IPS-NIHi7 (cell line): ENCODE results near the gene SPTBN1.
"Not testable (repeated sequence)": the region's sequence is repeated elsewhere in the genome, so short reads cannot be mapped to it uniquely, and the experiment has no call there.

Source experiments
- DNase-seq: peaks from one replicate; pipeline ENCODE4 v3.0.0; 2012; ENCODE audit warnings: mixed read lengths; ENCODE audit errors: extremely low spot score

The SPTBN1 gene

DNA sequence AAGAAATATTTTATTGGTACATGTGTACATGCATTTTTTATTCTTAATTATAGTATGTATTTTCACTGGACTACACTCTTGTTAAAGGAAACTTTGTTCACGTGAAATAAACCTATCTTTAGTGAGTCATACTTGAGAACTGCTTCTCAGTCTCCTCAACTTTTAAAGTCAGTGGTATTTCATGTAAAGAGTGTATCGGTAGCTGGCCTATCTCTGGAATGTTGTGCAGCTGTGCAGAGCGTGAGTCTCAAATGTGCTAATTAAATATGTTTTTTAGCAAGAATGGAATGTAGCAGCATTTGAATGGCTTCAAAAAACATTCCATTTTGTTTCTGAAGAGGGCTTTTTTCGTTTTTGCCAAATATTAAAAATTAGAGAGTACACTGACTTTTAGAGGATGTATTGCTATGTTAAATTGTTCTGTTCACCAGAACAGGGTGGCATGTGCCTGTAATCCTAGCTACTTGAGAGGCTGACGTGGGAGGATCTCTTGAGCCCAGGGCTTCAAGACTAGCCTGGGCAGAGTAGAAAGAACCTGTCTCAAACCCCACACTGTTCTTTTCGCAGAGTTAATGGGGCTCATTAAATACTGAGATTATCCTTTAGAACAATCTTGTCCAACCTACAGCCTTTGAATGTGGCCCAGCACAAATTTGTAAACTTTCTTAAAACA, 14.3 kb downstream of the SPTBN1 start:
- DNase-seq = no peak

GRCh38 chr2:54471221-54471711, 15.1 kb downstream of the SPTBN1 start:
- no peak for DNase-seq

DNA sequence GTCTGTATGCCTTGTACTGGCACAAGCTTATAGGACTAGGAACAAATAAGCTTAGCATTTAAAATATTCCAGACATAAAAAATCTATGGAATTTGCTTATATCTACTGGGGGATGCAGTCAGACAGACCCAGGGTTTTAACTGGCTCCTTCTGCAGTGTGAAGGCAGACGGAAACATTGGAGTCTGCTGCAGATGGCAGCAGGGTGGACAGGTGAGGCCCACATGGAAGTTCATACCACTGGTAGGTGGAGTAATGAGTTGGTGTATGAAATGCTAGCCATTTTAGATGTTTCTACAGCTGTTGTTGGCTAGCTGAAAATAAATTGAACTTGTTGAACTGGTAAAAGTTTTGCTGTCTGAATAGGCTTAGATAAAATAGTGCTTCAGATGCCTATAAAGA, 17.7 kb downstream of the SPTBN1 start:
- no peak for DNase-seq

- DNase-seq = no peak
These were observed 19.2 kb downstream of the SPTBN1 start for GRCh38 chr2:54475285-54475684.

DNA sequence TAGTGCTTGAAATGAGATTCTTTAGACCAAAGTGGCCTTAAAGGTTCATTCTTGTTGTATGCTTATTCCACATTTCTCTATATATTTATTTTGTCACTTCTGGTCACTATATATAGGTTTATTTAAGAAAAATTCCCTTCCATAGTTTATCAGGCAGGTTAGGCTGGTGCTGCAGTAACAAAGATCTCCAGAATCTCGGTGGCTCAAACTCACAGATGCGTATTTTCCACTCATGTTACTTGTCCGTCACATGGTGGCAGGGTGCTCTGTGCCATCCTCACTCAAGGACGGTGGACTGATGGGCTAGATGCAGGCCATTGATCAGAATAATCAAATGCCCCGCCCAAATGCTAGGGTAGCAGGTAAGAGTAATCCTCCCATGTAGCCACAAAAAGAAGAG, 19.8 kb downstream of the SPTBN1 start:
- DNase-seq = no peak

- no peak for DNase-seq
These were observed 20.7 kb downstream of the SPTBN1 start for GRCh38 chr2:54476852-54477251.

- DNase-seq = no peak
These were observed 21.8 kb downstream of the SPTBN1 start for GRCh38 chr2:54477896-54478295.

DNA sequence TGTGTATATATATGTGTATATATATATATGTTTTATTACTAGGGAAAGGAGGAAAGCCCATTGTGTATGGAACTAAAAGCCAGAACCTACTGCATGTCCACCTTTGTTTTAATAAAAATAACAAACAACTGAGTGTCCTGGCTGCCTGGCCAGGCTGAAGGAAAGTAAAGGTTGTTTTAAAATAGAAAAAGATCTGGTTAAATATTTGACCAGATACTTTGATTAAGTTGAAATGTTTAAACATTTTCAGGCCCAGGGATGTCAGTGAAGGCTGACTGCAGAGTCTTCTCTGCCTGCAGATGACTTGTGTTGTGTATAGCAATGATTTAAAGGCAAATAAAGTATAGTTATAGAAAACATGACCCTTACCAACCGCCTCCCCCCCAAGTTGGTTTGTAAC, 22.8 kb downstream of the SPTBN1 start:
- DNase-seq = no peak

DNA sequence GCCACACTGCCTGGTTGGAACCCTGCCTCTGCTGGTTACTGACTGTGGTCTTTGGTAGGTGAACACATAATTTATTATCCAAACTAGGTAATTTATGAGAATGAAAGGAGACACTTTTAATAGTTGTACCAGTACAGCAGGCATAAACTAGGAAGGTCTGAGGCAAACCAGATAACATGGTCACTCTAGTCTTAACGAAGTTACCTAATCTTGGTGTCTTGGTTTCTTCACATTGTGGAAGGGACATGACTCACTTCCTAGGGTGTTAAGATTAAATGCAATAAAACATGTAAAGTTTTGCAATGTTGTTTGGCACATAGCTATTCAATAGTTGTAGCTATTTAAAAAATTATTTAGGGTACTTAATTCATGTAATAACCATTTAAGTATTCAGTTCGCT, 23.3 kb downstream of the SPTBN1 start:
- no peak for DNase-seq

GRCh38 chr2:54480025-54480424, 23.9 kb downstream of the SPTBN1 start:
- DNase-seq = no peak

- DNase-seq = no peak
These were observed 25.6 kb downstream of the SPTBN1 start for GRCh38 chr2:54481686-54482085.

- peak; percentile 18 for DNase-seq
These were observed 26.6 kb downstream of the SPTBN1 start for GRCh38 chr2:54482715-54483114.

GRCh38 chr2:54483426-54483825, 27.3 kb downstream of the SPTBN1 start:
- DNase-seq = no peak

- DNase-seq = not testable (repeated sequence)
These were observed 29.6 kb downstream of the SPTBN1 start for GRCh38 chr2:54485756-54486155.

GRCh38 chr2:54486766-54487165, 30.6 kb downstream of the SPTBN1 start:
- DNase-seq = no peak

- DNase-seq = no peak
These were observed 34.7 kb downstream of the SPTBN1 start for GRCh38 chr2:54490863-54491262.

DNA sequence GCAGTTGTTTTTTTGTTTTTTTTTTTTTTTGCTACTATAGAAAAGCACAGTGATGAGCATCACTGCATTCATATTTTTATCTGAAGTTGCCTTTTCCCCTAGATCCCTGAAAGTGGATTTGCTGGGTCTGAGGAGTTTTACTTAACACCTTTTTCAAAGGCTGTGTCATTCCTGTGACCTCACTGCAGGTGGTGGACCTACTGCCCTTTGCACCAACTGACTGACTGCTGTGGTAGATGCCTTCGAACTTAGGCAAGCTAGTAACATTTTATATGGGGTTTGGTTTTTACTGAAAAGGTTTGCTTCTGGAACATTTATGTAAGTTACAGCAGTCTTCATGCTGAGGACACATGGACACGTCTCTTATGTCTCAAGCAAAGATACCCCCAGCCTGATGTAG, 36.2 kb downstream of the SPTBN1 start:
- peak; percentile 24 for DNase-seq

- no peak for DNase-seq
These were observed 38.0 kb downstream of the SPTBN1 start for GRCh38 chr2:54494087-54494486.

- no peak for DNase-seq
These were observed 40.8 kb downstream of the SPTBN1 start for GRCh38 chr2:54496920-54497319.

- peak; percentile 49 for DNase-seq
These were observed 41.9 kb downstream of the SPTBN1 start for GRCh38 chr2:54497763-54498680.

- DNase-seq = no peak
These were observed 43.5 kb downstream of the SPTBN1 start for GRCh38 chr2:54499661-54500060.

GRCh38 chr2:54500404-54501205, 44.5 kb downstream of the SPTBN1 start:
- DNase-seq = no peak
